Measurements from ENCODE around the gene ZFP30. TPM values are rescaled to one million over a fixed set of nuclear protein-coding genes. Genes with fewer than 3 reads are reported as not detected.

Gene ZFP30
- total and polyA plus RNA-seq, 2 of the 13 experiments (the other 11 are each of a cell fraction or from before 2014, with no cell fraction given) = 3.4 to 19.2 TPM

- TF ChIP-seq ZNF337 (CRISPR knock-in tag; IDR thresholded peaks at IDR 0.05; ENCODE audit: borderline replicate concordance, low read depth) (no peak), CCAR2 (optimal IDR thresholded peaks at IDR 0.05; ENCODE audit: low read depth, low read length) (no peak), PTBP1 (IDR thresholded peaks at IDR 0.05; ENCODE audit: low read depth, low read length, poor library complexity, severe bottlenecking) (no peak), ZBTB7A (CRISPR knock-in tag; IDR thresholded peaks at IDR 0.05) (peak; percentile 87; the same call in 1 of the 2 replicates), KLF15 (CRISPR knock-in tag; IDR thresholded peaks at IDR 0.05; ENCODE audit: borderline replicate concordance) (no peak), ISL2 (CRISPR knock-in tag; IDR thresholded peaks at IDR 0.05) (no peak), ELF4 (CRISPR knock-in tag; IDR thresholded peaks at IDR 0.05; ENCODE audit: borderline replicate concordance) (no peak), ZNF605 (CRISPR knock-in tag; IDR thresholded peaks at IDR 0.05) (no peak), ZNF101 (CRISPR knock-in tag; IDR thresholded peaks at IDR 0.05; ENCODE audit: borderline replicate concordance, low read depth) (no peak), HNF4G (IDR thresholded peaks at IDR 0.05; ENCODE audit: borderline replicate concordance, low read depth, low read length) (no peak), HNF4G (CRISPR knock-in tag; IDR thresholded peaks at IDR 0.05; ENCODE audit: borderline replicate concordance, low read depth) (peak; percentile 41), ZFX (CRISPR knock-in tag; IDR thresholded peaks at IDR 0.05; ENCODE audit: low read depth) (peak; percentile 43; the same call in 1 of the 2 replicates), MTF2 (CRISPR knock-in tag; IDR thresholded peaks at IDR 0.05; ENCODE audit: borderline replicate concordance) (peak; percentile 32; the same call in 1 of the 2 replicates), ZNF317 (CRISPR knock-in tag; IDR thresholded peaks at IDR 0.05) (no peak), ZKSCAN1 (IDR thresholded peaks at IDR 0.05; ENCODE audit: low read length) (no peak), ZNF44 (CRISPR knock-in tag; IDR thresholded peaks at IDR 0.05) (no peak), ZBTB7B (CRISPR knock-in tag; IDR thresholded peaks at IDR 0.05) (peak; percentile 77), KIAA2018 (CRISPR knock-in tag; IDR thresholded peaks at IDR 0.05; ENCODE audit: borderline replicate concordance) (no peak), ZNF770 (CRISPR knock-in tag; IDR thresholded peaks at IDR 0.05) (0 out of 2 replicates have a peak, but pooled peaks have one; percentile 50)
Observed at GRCh38 chr19:37655689-37656371, 565 bp upstream of the ZFP30 start (continued).
